Astrocyte (in vitro differentiated cells and primary cell): ENCODE measurements around the gene OR8B2. TPM values are rescaled to one million over a fixed set of nuclear protein-coding genes. Genes with fewer than 3 reads are reported as not detected.

Source experiments
- DNase-seq: peaks from one replicate; pipeline ENCODE4 v3.0.0-alpha.2; 2010; ENCODE audit warnings: low read depth
- FAIRE-seq: peaks from 2 replicates; lab custom pipeline; 2011; peaks lifted over from hg19 to GRCh38; lab: Jason Lieb, UNC
- H2AFZ ChIP-seq: 2 replicates; pipeline ENCODE4 v1.6.0; 2012; ENCODE audit warnings: low read depth, low read length, inconsistent platforms
- H3K27ac ChIP-seq: 2 replicates; pipeline ENCODE4 v1.5.1; 2011; ENCODE audit warnings: low read depth, low read length, inconsistent platforms
- H3K27me3 ChIP-seq: 2 replicates; pipeline ENCODE4 v1.6.0; 2011; ENCODE audit warnings: low read length, inconsistent platforms; ENCODE audit not compliant: insufficient read depth
- H3K36me3 ChIP-seq: 2 replicates; pipeline ENCODE4 v1.5.1; 2011; ENCODE audit warnings: low read length, inconsistent platforms; ENCODE audit not compliant: insufficient read depth
- H3K4me1 ChIP-seq: 2 replicates; pipeline ENCODE4 v1.5.1; 2011; ENCODE audit warnings: low read length, inconsistent platforms; ENCODE audit not compliant: insufficient read depth
- H3K4me2 ChIP-seq: 2 replicates; pipeline ENCODE4 v1.6.0; 2012; ENCODE audit warnings: low read length, inconsistent platforms
- H3K4me3 ChIP-seq: 2 replicates; pipeline ENCODE4 v1.5.1; 2011; ENCODE audit warnings: low read depth, mild to moderate bottlenecking, low read length, inconsistent platforms; ENCODE audit not compliant: insufficient read depth
- H3K79me2 ChIP-seq: 2 replicates; pipeline ENCODE4 v1.6.0; 2012; ENCODE audit warnings: mild to moderate bottlenecking, low read length, inconsistent platforms; ENCODE audit not compliant: insufficient read depth
- H3K9ac ChIP-seq: 2 replicates; pipeline ENCODE4 v1.6.0; 2012; ENCODE audit warnings: mild to moderate bottlenecking, low read length, inconsistent platforms
- H3K9me3 ChIP-seq: 2 replicates; pipeline ENCODE4 v1.5.1; 2012; ENCODE audit warnings: low read depth, mild to moderate bottlenecking, low read length, inconsistent platforms; ENCODE audit not compliant: insufficient read depth
- H4K20me1 ChIP-seq: 2 replicates; pipeline ENCODE4 v1.6.0; 2012; ENCODE audit warnings: low read length, inconsistent platforms; ENCODE audit not compliant: insufficient read depth
- H3K27ac Mint-ChIP-seq: one replicate; pipeline ENCODE4 v1.8.0; 2021; ENCODE audit warnings: mild to moderate bottlenecking, mixed read lengths; ENCODE audit not compliant: unreplicated experiment
- H3K27me3 Mint-ChIP-seq: one replicate; pipeline ENCODE4 v1.8.0; 2021; ENCODE audit warnings: low read depth, mixed read lengths; ENCODE audit not compliant: unreplicated experiment
- H3K36me3 Mint-ChIP-seq: one replicate; pipeline ENCODE4 v1.8.0; 2021; ENCODE audit warnings: low read depth, mixed read lengths; ENCODE audit not compliant: unreplicated experiment
- H3K4me1 Mint-ChIP-seq: one replicate; pipeline ENCODE4 v1.8.0; 2021; ENCODE audit warnings: low read depth, mixed read lengths; ENCODE audit not compliant: unreplicated experiment
- H3K4me3 Mint-ChIP-seq: one replicate; pipeline ENCODE4 v1.8.0; 2021; ENCODE audit warnings: mild to moderate bottlenecking, moderate library complexity, mixed read lengths; ENCODE audit not compliant: unreplicated experiment
- H3K9me3 Mint-ChIP-seq: one replicate; pipeline ENCODE4 v1.8.0; 2021; ENCODE audit warnings: mild to moderate bottlenecking, mixed read lengths; ENCODE audit not compliant: unreplicated experiment
- CTCF ChIP-seq: IDR thresholded peaks from 2 replicates; pipeline ENCODE4 v1.5.1; 2011; ENCODE audit warnings: low read depth, mild to moderate bottlenecking, inconsistent platforms, low read length, moderate library complexity; ENCODE audit not compliant: insufficient read depth
- EZH2 ChIP-seq: IDR thresholded peaks from 2 replicates; pipeline ENCODE4 v1.6.1; 2012; ENCODE audit warnings: mild to moderate bottlenecking, low read length, inconsistent platforms; ENCODE audit not compliant: insufficient read depth
- total RNA-seq: library from RNA; stranded (reverse); gene quantifications from 2 replicates; pipeline ENCODE4 v1.2.1, GENCODE V29; 2021

The OR8B2 gene
- total RNA-seq, 1 donor from 2014 or later, result not detected

GRCh38 chr11:124339396-124340141 is 44.7 kb downstream of the OR8B2 start:
- DNase-seq, result no peak
- H3K4me1 Mint-ChIP-seq, result no peaks in the 10 kb centered on the region
- H3K4me3 ChIP-seq, result no peak overlapping the region
- no peak for FAIRE-seq
- no peaks in the 10 kb centered on the region for H4K20me1 ChIP-seq
- H3K9ac ChIP-seq, result no peak overlapping the region
- no peak overlapping the region for H2AFZ ChIP-seq
- no peaks in the 10 kb centered on the region for H3K9me3 Mint-ChIP-seq
- no peaks in the 10 kb centered on the region for H3K9me3 ChIP-seq
- H3K79me2 ChIP-seq, result no peaks in the 10 kb centered on the region
- no peak overlapping the region for H3K27ac Mint-ChIP-seq
- H3K4me3 Mint-ChIP-seq, result no peak overlapping the region
- no peak overlapping the region for H3K4me2 ChIP-seq
- H3K4me1 ChIP-seq, result no peaks in the 10 kb centered on the region
- no peaks in the 10 kb centered on the region for H3K27me3 ChIP-seq
- H3K27ac ChIP-seq, result no peak overlapping the region
- TF ChIP-seq CTCF (no peak), EZH2 (no peak)
- H3K36me3 ChIP-seq, result no peaks in the 10 kb centered on the region
- H3K36me3 Mint-ChIP-seq, result no peaks in the 10 kb centered on the region
- H3K27me3 Mint-ChIP-seq, result no peaks in the 10 kb centered on the region

Other genes starting within 250 kb of the OR8B2 start
- gene OR10D3, start 201.2 kb downstream of the OR8B2 start, total RNA-seq, result not detected in 2 replicates
- not detected in 2 replicates for gene OR8G1, start 143.4 kb downstream of the OR8B2 start, total RNA-seq
- gene OR8G5, start 128.1 kb downstream of the OR8B2 start, total RNA-seq, result not detected in 2 replicates
- not detected in 2 replicates for gene OR8D1, start 70.5 kb downstream of the OR8B2 start, total RNA-seq
- gene OR8D2, start 64.3 kb downstream of the OR8B2 start, total RNA-seq, result not detected in 2 replicates
- gene OR8B3, start 14.5 kb upstream of the OR8B2 start, total RNA-seq, result not detected in 2 replicates
- gene OR8B4, start 40.4 kb upstream of the OR8B2 start, total RNA-seq, result not detected in 2 replicates
- not detected in 2 replicates for gene OR8B8, start 61.2 kb upstream of the OR8B2 start, total RNA-seq
- not detected in 2 replicates for gene OR8B12, start 159.2 kb upstream of the OR8B2 start, total RNA-seq
- not detected in 2 replicates for gene OR8A1, start 185.5 kb upstream of the OR8B2 start, total RNA-seq
- gene PANX3, start 226.9 kb upstream of the OR8B2 start, total RNA-seq, result not detected in 2 replicates
- gene TBRG1, start 238.4 kb upstream of the OR8B2 start, total RNA-seq, result 34.6 and 36.8 TPM in 2 replicates